Non-pigmented ciliary epithelial cell (primary cell): ENCODE measurements around the gene IPCEF1.
"Not testable (repeated sequence)": the region's sequence is repeated elsewhere in the genome, so short reads cannot be mapped to it uniquely, and the experiment has no call there.

ENCODE experiments used
- DNase-seq: peaks from one replicate; pipeline ENCODE4 v3.0.0-alpha.2; 2010; ENCODE audit warnings: low read depth

The IPCEF1 gene

GRCh38 chr6:154331750-154332149 is 24.9 kb downstream of the IPCEF1 start:
- no peak for DNase-seq

GRCh38 chr6:154329350-154330170 is 27.0 kb downstream of the IPCEF1 start:
- no peak for DNase-seq

GRCh38 chr6:154327313-154327712 is 29.3 kb downstream of the IPCEF1 start:
- not testable (repeated sequence) for DNase-seq

GRCh38 chr6:154325142-154325541 is 31.5 kb downstream of the IPCEF1 start:
- DNase-seq, result no peak

GRCh38 chr6:154320181-154320580 is 36.4 kb downstream of the IPCEF1 start:
- DNase-seq, result no peak

- no peak for DNase-seq
These were observed 37.3 kb downstream of the IPCEF1 start for GRCh38 chr6:154319231-154319858.

GRCh38 chr6:154318721-154319120 is 37.9 kb downstream of the IPCEF1 start:
- no peak for DNase-seq

GRCh38 chr6:154316131-154316530 is 40.5 kb downstream of the IPCEF1 start:
- DNase-seq, result no peak

- no peak for DNase-seq
These were observed 42.5 kb downstream of the IPCEF1 start for GRCh38 chr6:154314084-154314483.

GRCh38 chr6:154308986-154309385 is 47.6 kb downstream of the IPCEF1 start:
- no peak for DNase-seq

GRCh38 chr6:154307696-154308425 is 48.7 kb downstream of the IPCEF1 start:
- DNase-seq, result no peak

GRCh38 chr6:154307147-154307546 is 49.5 kb downstream of the IPCEF1 start:
- DNase-seq, result not testable (repeated sequence)

- DNase-seq, result no peak
These were observed 49.9 kb downstream of the IPCEF1 start for GRCh38 chr6:154306696-154307095.

- DNase-seq, result no peak
These were observed 52.4 kb downstream of the IPCEF1 start for GRCh38 chr6:154304191-154304590.

- not testable (repeated sequence) for DNase-seq
These were observed 53.0 kb downstream of the IPCEF1 start for GRCh38 chr6:154303642-154304041.

GRCh38 chr6:154301839-154302752 is 54.5 kb downstream of the IPCEF1 start:
- peak; percentile 38 for DNase-seq

- no peak for DNase-seq
These were observed 55.4 kb downstream of the IPCEF1 start for GRCh38 chr6:154301086-154301625.

- no peak for DNase-seq
These were observed 58.3 kb downstream of the IPCEF1 start for GRCh38 chr6:154298297-154298696.

GRCh38 chr6:154297721-154298120 is 58.9 kb downstream of the IPCEF1 start:
- DNase-seq, result no peak

GRCh38 chr6:154297210-154297609 is 59.4 kb downstream of the IPCEF1 start:
- DNase-seq, result no peak

GRCh38 chr6:154295733-154296132 is 60.9 kb downstream of the IPCEF1 start:
- no peak for DNase-seq
